Measurements from ENCODE around the gene RPS14.

The RPS14 gene

DNA sequence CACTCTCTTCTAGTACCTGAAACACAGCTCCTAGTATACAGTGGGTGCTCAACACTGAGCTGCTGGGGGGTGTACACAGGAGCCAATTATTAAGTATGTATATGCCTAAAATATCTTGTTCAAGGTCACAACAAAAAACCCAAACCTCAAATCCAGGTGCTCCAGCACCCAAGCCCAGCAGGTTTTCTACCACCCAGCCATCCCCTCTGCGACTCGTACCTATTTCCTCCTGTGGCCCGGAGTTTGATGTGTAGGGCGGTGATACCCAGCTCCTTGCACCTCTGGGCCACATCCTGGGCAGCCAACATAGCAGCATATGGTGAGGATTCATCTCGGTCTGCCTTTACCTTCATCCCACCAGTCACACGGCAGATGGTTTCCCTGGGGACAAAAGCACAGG lies 3.0 kb downstream of the RPS14 start:
- no peak for DNase-seq

DNA sequence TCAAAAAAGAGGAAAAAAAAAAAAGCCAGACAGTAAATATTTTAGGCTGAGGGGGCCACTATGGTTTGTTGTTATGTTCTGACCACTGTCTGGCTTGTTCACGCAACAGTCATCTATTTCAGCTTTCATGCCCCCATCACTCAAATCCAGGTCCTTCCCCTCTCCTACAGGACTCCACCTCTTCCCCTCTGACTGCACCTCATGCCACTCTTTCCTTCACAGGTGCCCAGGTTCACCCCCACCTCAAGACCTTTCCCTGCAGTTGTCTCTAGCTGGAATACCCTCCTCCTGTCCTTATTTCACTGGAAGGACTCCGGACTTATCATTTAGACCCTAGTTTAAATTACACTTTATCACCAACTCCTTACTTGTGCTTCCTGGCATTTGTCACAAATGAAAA lies 3.5 kb downstream of the RPS14 start:
- DNase-seq: no peak

- peak in 4 of 56 donors; percentile 10 to 28 (median 18) for DNase-seq
Observed at GRCh38 chr5:150444770-150445169, 4.8 kb downstream of the RPS14 start.

DNA sequence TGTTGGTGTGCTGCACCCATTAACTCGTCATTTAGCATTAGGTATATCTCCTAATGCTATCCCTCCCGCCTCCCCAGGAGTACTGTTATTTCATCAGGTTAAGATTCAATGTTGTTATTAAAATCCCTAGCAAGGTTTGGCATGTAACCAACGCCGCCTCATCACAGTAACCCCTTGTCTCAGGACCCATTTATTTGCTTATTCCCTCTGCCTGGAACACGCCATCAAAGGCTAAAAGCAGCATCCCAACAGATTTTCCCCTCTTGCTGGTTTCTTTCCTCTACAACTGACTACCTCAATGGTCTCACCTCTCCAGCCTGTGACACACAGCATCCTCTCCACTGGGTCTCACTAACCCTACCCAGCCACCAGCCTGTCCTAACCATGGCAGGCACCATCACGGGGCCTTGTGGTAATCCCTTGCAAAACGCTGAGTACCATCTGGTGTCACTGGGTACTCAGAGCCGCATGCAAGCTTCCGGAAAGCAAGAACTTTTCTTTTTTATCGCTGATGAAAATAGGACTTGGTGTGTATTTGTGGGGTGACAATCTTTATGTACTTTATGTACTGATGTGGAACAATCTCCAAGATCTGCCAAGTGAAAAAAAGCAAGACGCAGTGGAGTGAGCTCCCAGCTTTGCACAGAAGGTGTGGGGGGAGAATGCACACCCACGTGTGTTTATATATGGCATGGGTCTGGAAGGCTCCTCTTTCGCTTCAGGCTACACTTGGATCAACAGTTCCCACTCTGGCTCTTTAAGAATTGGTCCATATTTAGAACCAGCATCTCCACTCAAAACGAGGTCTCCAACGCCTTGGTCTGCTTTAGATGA lies 6.1 kb downstream of the RPS14 start:
- peak in 12 of 56 donors; percentile 24 to 74 (median 46) for DNase-seq

DNA sequence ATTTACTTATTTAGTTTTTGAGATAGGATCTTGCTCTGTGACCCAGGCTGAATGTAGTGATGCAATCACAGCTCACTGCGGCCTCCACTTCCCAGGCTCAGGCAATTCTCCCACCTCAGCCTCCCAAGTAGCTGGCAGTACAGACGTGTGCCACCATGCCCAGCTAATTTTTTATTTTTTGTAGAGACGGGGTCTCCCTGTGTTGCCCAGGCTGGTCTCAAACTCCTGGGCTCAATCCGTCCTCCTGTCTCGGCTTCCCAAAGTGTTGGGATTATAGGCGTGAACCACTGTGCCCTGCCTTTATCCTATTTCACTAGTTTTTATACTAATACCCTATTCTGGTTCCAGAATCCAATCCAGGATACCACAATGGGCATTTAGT lies 6.8 kb downstream of the RPS14 start:
- DNase-seq: no peak

GRCh38 chr5:150441813-150442698 lies 7.5 kb downstream of the RPS14 start:
- peak in 3 of 56 donors; percentile 4 to 18 (median 8) for DNase-seq

- peak in 1 of 56 donors; percentile 14 for DNase-seq
Observed at GRCh38 chr5:150440948-150441812, 8.4 kb downstream of the RPS14 start.

DNA sequence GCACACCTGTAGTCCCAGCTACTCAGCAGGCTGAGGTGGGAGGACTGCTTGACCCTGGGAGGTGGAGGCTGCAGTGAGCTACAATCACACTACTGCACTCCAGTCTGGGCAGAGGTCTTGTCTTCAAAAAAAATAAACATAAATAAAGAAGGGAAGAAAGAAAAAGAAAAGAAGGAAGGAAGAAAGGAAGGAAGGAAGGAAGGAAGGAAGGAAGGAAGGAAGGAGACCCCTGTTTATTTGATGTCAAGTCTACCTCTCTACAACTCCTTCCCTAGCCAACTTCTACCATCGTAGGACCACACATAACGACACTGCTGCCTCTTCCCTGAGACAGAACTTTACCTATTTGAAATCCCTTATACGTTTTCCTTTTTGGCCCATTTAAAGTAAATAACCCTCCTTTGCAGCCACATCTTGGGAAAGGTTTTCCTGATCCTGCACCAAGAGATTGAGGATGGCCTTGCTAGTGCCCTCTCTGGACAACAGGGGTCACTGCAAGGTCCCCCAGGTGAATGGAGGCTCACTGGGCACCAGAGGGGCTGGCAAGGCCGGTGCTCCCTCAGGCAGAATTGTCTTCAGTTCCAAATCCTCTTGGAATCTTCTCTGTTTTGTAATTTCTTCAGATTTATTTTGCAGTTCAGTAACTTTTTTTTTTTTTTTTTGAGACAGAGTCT lies 10.5 kb downstream of the RPS14 start:
- no peak for DNase-seq

- peak in 55 of 56 donors; percentile 36 to 95 (median 74) for DNase-seq
Observed at GRCh38 chr5:150436141-150436680, 13.3 kb downstream of the RPS14 start.

GRCh38 chr5:150434464-150434863 lies 15.1 kb downstream of the RPS14 start:
- DNase-seq: no peak

- no peak for DNase-seq
Observed at GRCh38 chr5:150431574-150431973, 18.0 kb downstream of the RPS14 start.

DNA sequence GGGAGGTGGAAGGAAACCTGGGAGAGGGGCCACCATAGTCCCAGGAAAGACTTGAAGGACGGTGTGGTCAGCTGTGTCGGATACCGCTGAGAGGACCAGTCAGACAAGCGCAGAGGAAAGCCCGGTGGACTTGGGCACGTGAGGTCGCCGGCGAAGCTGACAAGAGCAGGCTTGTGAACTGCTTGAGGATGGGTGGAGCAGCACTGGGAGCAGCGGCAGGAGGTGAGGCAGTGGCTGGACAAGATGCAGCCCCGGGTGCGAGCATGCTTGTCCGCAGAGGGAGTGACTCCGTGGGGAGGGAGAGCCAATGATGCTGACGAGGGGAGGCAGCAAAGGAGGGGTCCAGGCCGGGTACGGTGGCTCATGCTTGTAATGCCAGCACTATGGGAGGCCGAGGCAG lies 18.5 kb downstream of the RPS14 start:
- no peak for DNase-seq

GRCh38 chr5:150429410-150429873 lies 20.1 kb downstream of the RPS14 start:
- no peak for DNase-seq

DNA sequence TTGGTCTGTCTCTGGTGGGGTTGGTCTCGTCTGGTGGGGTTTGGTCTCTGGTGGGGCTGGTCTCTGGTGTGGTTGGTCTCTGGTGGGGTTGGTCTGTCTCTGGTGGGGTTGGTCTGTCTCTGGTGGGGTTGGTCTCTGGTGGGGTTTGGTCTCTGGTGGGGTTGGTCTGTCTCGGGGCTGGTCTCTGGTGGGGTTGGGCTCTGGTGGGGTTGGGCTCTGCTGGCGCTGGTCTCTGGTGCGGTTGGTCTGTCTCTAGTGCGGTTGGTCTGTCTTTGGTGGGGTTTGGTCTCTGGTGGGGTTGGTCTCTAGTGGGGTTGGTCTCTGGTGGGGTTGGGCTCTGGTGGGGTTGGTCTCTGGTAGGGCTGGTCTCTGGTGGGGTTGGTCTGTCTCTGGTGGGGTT lies 20.6 kb downstream of the RPS14 start:
- no peak for DNase-seq

- DNase-seq: peak in 21 of 56 donors; percentile 9 to 53 (median 36)
Observed at GRCh38 chr5:150428106-150428876, 21.2 kb downstream of the RPS14 start.

DNA sequence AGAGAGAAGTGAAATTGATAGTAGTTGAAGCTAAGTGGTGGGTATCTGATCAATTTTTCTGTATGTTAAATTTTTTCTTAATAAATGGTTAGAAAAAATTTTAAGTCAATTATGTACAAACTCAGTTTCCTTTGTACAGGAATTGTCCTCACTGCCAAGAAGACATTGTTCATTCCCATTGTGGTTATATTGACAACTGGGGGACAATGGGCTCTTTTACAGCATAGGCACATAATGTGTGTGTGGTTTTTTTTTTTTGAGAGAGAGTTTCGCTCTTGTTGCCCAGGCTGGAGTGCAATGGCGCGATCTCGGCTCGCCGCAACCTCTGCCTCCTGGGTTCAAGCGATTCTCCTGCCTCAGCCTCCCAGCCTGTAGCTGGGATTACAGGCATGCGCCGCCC lies 23.4 kb downstream of the RPS14 start:
- DNase-seq: peak in 7 of 56 donors; percentile 12 to 60 (median 28)

- no peak for DNase-seq
Observed at GRCh38 chr5:150422758-150423157, 26.8 kb downstream of the RPS14 start.

GRCh38 chr5:150422075-150422474 lies 27.5 kb downstream of the RPS14 start:
- DNase-seq: no peak

- no peak for DNase-seq
Observed at GRCh38 chr5:150419630-150420270, 29.8 kb downstream of the RPS14 start.
